IMR-90 (cell line): ENCODE data around the gene RAB36. TPM values are rescaled to one million over a fixed set of nuclear protein-coding genes. Genes with fewer than 3 reads are reported as not detected.

Source experiments
- ATAC-seq: fragments of 200-7000 bp; cut with Tn5 transposase; 2 replicates; pipeline ENCODE4 v1.9.1; 2020; ENCODE audit warnings: low read depth, mild to moderate bottlenecking, moderate library complexity
- BruUV-seq: library from RNA; stranded (reverse); fragments of 400-500 nt; replicated peaks from 2 replicates; lab custom pipeline; 2021; lab: Mats Ljungman, UMichigan
- CTCF ChIA-PET: fragments of 300-600 bp; formaldehyde crosslinking; extraction: SDS; loops from one replicate; lab custom pipeline; 2021; ENCODE audit warnings: antibody characterized with exemption; lab: Yijun Ruan, JAX
- POLR2A ChIA-PET: fragments of 300-600 bp; sonication (Branson Sonifier 250); formaldehyde crosslinking; loops from one replicate; lab custom pipeline; 2022; ENCODE audit warnings: antibody characterized with exemption; ENCODE audit not compliant: unreplicated experiment; lab: Charles Lee
- DNase-seq: peaks from one replicate; pipeline ENCODE4 v3.0.0; 2013
- H2AFZ ChIP-seq: replicated peaks from 2 replicates; pipeline ENCODE3; 2013; ENCODE audit warnings: low read length, mild to moderate bottlenecking; ENCODE audit not compliant: poor library complexity
- H2AK5ac ChIP-seq: 2 replicates; pipeline ENCODE4 v1.6.1; 2013; ENCODE audit warnings: low read depth, low read length, inconsistent platforms
- H2AK9ac ChIP-seq: replicated peaks from 2 replicates; pipeline ENCODE3; 2013; ENCODE audit warnings: mild to moderate bottlenecking, low read depth, low read length, moderate library complexity; ENCODE audit not compliant: poor library complexity
- H2BK120ac ChIP-seq: 2 replicates; pipeline ENCODE4 v1.6.1; 2013; ENCODE audit warnings: low read depth, low read length, inconsistent platforms
- H2BK15ac ChIP-seq: 3 replicates; pipeline ENCODE4 v1.6.1; 2013; ENCODE audit warnings: low read depth, low read length, inconsistent platforms
- H2BK20ac ChIP-seq: 2 replicates; pipeline ENCODE4 v1.6.1; 2013; ENCODE audit warnings: low read depth, mild to moderate bottlenecking, inconsistent platforms, low read length, moderate library complexity
- H2BK5ac ChIP-seq: 2 replicates; pipeline ENCODE4 v1.6.1; 2013; ENCODE audit warnings: mild to moderate bottlenecking, low read depth, low read length, inconsistent platforms; ENCODE audit not compliant: poor library complexity, severe bottlenecking
- H3K14ac ChIP-seq: replicated peaks from 2 replicates; pipeline ENCODE4 v1.6.1; 2013; ENCODE audit warnings: low read depth, low read length, inconsistent platforms
- H3K18ac ChIP-seq: 2 replicates; pipeline ENCODE4 v1.6.1; 2013; ENCODE audit warnings: low read depth, low read length, control low read depth
- H3K23ac ChIP-seq: 2 replicates; pipeline ENCODE4 v1.6.1; 2013; ENCODE audit warnings: low read depth, low read length, inconsistent platforms
- H3K27ac ChIP-seq: 2 replicates; pipeline ENCODE4 v1.5.1; 2013; ENCODE audit warnings: mild to moderate bottlenecking, control low read depth, low read length; ENCODE audit not compliant: insufficient read depth
- H3K27me3 ChIP-seq: 2 replicates; pipeline ENCODE4 v1.6.1; 2013; ENCODE audit warnings: low read length; ENCODE audit not compliant: control insufficient read depth, insufficient read depth
- H3K36me3 ChIP-seq: 2 replicates; pipeline ENCODE4 v1.6.1; 2013; ENCODE audit warnings: low read length, mixed read lengths; ENCODE audit not compliant: control insufficient read depth, insufficient read depth
- H3K4ac ChIP-seq: 2 replicates; pipeline ENCODE4 v1.6.1; 2013; ENCODE audit warnings: low read depth, low read length, inconsistent platforms
- H3K4me1 ChIP-seq: 2 replicates; pipeline ENCODE4 v1.6.1; 2013; ENCODE audit warnings: low read length, mixed read lengths; ENCODE audit not compliant: control insufficient read depth, insufficient read depth
- H3K4me2 ChIP-seq: 2 replicates; pipeline ENCODE4 v1.6.1; 2013; ENCODE audit warnings: low read depth, mild to moderate bottlenecking, control low read depth, low read length, moderate library complexity
- H3K4me3 ChIP-seq: 2 replicates; pipeline ENCODE4 v1.5.1; 2013; ENCODE audit warnings: low read depth, mild to moderate bottlenecking, control low read depth, low read length, moderate library complexity; ENCODE audit not compliant: insufficient read depth
- H3K56ac ChIP-seq: 2 replicates; pipeline ENCODE4 v1.6.1; 2013; ENCODE audit warnings: low read length, inconsistent platforms; ENCODE audit not compliant: insufficient read depth; ENCODE audit errors: extremely low read depth
- H3K79me1 ChIP-seq, 2 experiments: 2 replicates each; pipeline ENCODE4 v1.6.1; 2013; ENCODE audit warnings: low read length in 2 of 2, inconsistent platforms in 1 of 2, low read depth in 1 of 2
- H3K9ac ChIP-seq: 2 replicates; pipeline ENCODE4 v1.6.1; 2013; ENCODE audit warnings: low read depth, low read length, control low read depth
- H3K9me1 ChIP-seq: 2 replicates; pipeline ENCODE4 v1.6.1; 2013; ENCODE audit warnings: low read length, inconsistent platforms; ENCODE audit not compliant: insufficient read depth
- H3K9me3 ChIP-seq: 2 replicates; pipeline ENCODE4 v1.6.1; 2013; ENCODE audit warnings: low read length; ENCODE audit not compliant: control insufficient read depth, insufficient read depth
- H4K20me1 ChIP-seq: 2 replicates; pipeline ENCODE4 v1.6.1; 2013; ENCODE audit warnings: low read length, inconsistent platforms; ENCODE audit not compliant: insufficient read depth
- H4K5ac ChIP-seq: 2 replicates; pipeline ENCODE4 v1.6.1; 2013; ENCODE audit warnings: mild to moderate bottlenecking, low read depth, low read length, control low read depth
- H4K8ac ChIP-seq, 2 experiments: 2 replicates each; pipeline ENCODE4 v1.6.1; 2013; ENCODE audit warnings: low read depth in 2 of 2, low read length in 2 of 2, control low read depth in 1 of 2, inconsistent platforms in 1 of 2
- H4K91ac ChIP-seq: 2 replicates; pipeline ENCODE4 v1.6.1; 2013; ENCODE audit warnings: low read depth, low read length, inconsistent platforms; ENCODE audit not compliant: insufficient read depth
- MAFK ChIP-seq: IDR thresholded peaks from 2 replicates; pipeline ENCODE4 v1.6.1; 2012; ENCODE audit warnings: low read depth, low read length, improper control_type of control experiment
- SMC3 ChIP-seq: fragments of 150-350 bp; IDR thresholded peaks from 2 replicates; pipeline ENCODE4 v1.6.1; 2016; ENCODE audit warnings: low read depth, mild to moderate bottlenecking, antibody characterized with exemption, low read length, moderate library complexity
- WGBS, 2 experiments: methylation state at CpG; one replicate each; pipeline versions ENCODE4 v1.1.5 to v1.1.7; 2013; ENCODE audit warnings: missing lambda C conversion rate in 2 of 2; ENCODE audit not compliant: insufficient read length in 1 of 2; ENCODE audit errors: extremely low coverage in 2 of 2; 5-methylcytosine and 5-hydroxymethylcytosine counted together
- dilution Hi-C: fragments of 300-500 bp; cut with HindIII; formaldehyde crosslinking; loops from one replicate; pipeline ENCODE4 v1.14.3; 2018; ENCODE audit warnings: low sequenced_read_pairs; ENCODE audit not compliant: unreplicated experiment
- in situ Hi-C: fragments of 300-500 bp; cut with MboI; formaldehyde crosslinking; loops from 3 replicates; pipeline ENCODE4 v1.14.3; 2019; ENCODE audit warnings: low sequenced_read_pairs, inconsistent platforms, mixed read lengths
- intact Hi-C: fragments of 100-400 bp; cut with micrococcal nuclease; formaldehyde crosslinking; loops from 2 replicates; pipeline ENCODE4 v1.10.0; 2022
- polyA plus RNA-seq, 3 experiments: library from polyadenylated mRNA; depleted of rRNA; stranded (reverse); fragments of >200 nt; gene quantifications; 2 replicates each; pipeline ENCODE4 v1.2.3, GENCODE V29; 2012; ENCODE audit warnings: low replicate concordance in 1 of 3
- total RNA-seq: library from RNA; depleted of rRNA; stranded (reverse); fragments of >200 nt; gene quantifications from 2 replicates; pipeline ENCODE4 v1.2.3, GENCODE V29; 2012

Gene RAB36
- total and polyA plus RNA-seq, 2 of the 4 experiments (the other 2 are of a cell fraction) = 3.6 to 4.0 TPM

- in situ Hi-C loops (no loop called here), intact Hi-C loops (loop anchor here (5.0 kb wide), 1 partner anchor 35 kb away; no protein-coding TSS in a partner anchor), dilution Hi-C loops (no loop called here)
- Histone ChIP-seq H3K56ac (no peak overlapping the region), H3K79me1 (peaks cover 23 to 61% of the 10 kb centered on the region in 2 experiments), H2AK5ac (peak overlapping the region; percentile 35; the same call in 1 of the 2 replicates), H3K36me3 (peaks cover 10% of the 10 kb centered on the region; the same call in 1 of the 2 replicates), H3K23ac (peak overlapping the region; percentile 73), H4K20me1 (peaks cover 54% of the 10 kb centered on the region), H2AK9ac (peak overlapping the region; percentile 66), H3K9me1 (peaks cover 18% of the 10 kb centered on the region), H2BK20ac (no peak overlapping the region), H3K4me3 (peak overlapping the region; percentile 98), H3K27ac (no peak overlapping the region), H3K4me2 (peak overlapping the region; percentile 91), H2BK15ac (no peak overlapping the region), H4K5ac (no peak overlapping the region), H3K4me1 (peaks cover 29% of the 10 kb centered on the region), H3K9ac (peak overlapping the region; percentile 9), H3K27me3 (no peaks in the 10 kb centered on the region), H2AFZ (peak overlapping the region; percentile 8), H3K18ac (no peak overlapping the region), H3K14ac (0 out of 2 replicates have a peak overlapping the region, but pooled peaks have one; percentile 74), H2BK120ac (no peak overlapping the region), H4K91ac (no peak overlapping the region), H2BK5ac (no peak overlapping the region), H4K8ac (no peak overlapping the region), H3K9me3 (no peaks in the 10 kb centered on the region), H3K4ac (peak overlapping the region; percentile 41; the same call in 1 of the 2 replicates)
- TF ChIP-seq SMC3 (no peak), MAFK (no peak)
- WGBS, 2 experiments = no CpG with 5 or more reads among the region's 12 CpGs
- ATAC-seq (no peak), DNase-seq (peak; percentile 19)
- POLR2A ChIA-PET = no interaction called here
- CTCF ChIA-PET = interaction anchor here (0.6 to 1.1 kb wide), 2 partner anchors 34 to 99 kb away, joined by 3 to 6 read pairs (median 4); no protein-coding TSS in a partner anchor
- BruUV-seq = no TSS peak
These were observed 37.2 kb downstream of the RAB36 start for GRCh38 chr22:23182309-23183060.
